ENCODE measurements around the gene BTF3.

- TF ChIP-seq CTCF (IDR thresholded peaks at IDR 0.05; ENCODE audit: poor library complexity, severe bottlenecking): no peak
- TF ChIP-seq POLR2AphosphoS5 (IDR thresholded peaks at IDR 0.05): no peak
These were observed 7.1 kb upstream of the BTF3 start for GRCh38 chr5:73491155-73491554.
